A673 (cell line): Measurements from ENCODE around the gene CSPG5. TPM values are rescaled to one million over a fixed set of nuclear protein-coding genes. Genes with fewer than 3 reads are reported as not detected.

Experiments used
- BruUV-seq: library from RNA; stranded (reverse); fragments of 400-500 nt; replicated peaks from 2 replicates; lab custom pipeline; 2021; lab: Mats Ljungman, UMichigan
- CTCF ChIA-PET: fragments of 300-600 bp; sonication (Branson Sonifier 250); formaldehyde crosslinking; loops from one replicate; lab custom pipeline; 2022; ENCODE audit warnings: antibody characterized with exemption; lab: Charles Lee
- POLR2A ChIA-PET: fragments of 300-600 bp; sonication (Branson Sonifier 250); formaldehyde crosslinking; loops from one replicate; lab custom pipeline; 2022; ENCODE audit warnings: antibody characterized with exemption; ENCODE audit not compliant: low non-redundant PET; lab: Charles Lee
- DNase-seq: peaks from one replicate; pipeline ENCODE4 v3.0.0-alpha.2; 2015; ENCODE audit warnings: low spot score
- H3K27ac ChIP-seq: fragments of 200-600 bp; sonication (generic); 2 replicates; pipeline ENCODE4 v1.5.1; 2016; ENCODE audit warnings: mixed run types, low read depth, mild to moderate bottlenecking, mixed read lengths, antibody characterized with exemption, low read length; ENCODE audit not compliant: poor library complexity, severe bottlenecking
- H3K27me3 ChIP-seq: fragments of 200-600 bp; sonication (generic); replicated peaks from 2 replicates; pipeline ENCODE4 v1.6.1; 2017; ENCODE audit warnings: mixed run types, low read depth, mild to moderate bottlenecking, mixed read lengths, antibody characterized with exemption, low read length; ENCODE audit not compliant: insufficient read depth, poor library complexity
- H3K36me3 ChIP-seq: fragments of 200-600 bp; sonication (generic); 2 replicates; pipeline ENCODE4 v1.6.1; 2016; ENCODE audit warnings: mixed run types, mild to moderate bottlenecking, mixed read lengths, antibody characterized with exemption, low read length; ENCODE audit not compliant: insufficient read depth, poor library complexity, severe bottlenecking
- H3K4me1 ChIP-seq: fragments of 200-600 bp; sonication (generic); 2 replicates; pipeline ENCODE4 v1.6.1; 2017; ENCODE audit warnings: mixed run types, mild to moderate bottlenecking, mixed read lengths, antibody characterized with exemption, low read length; ENCODE audit not compliant: insufficient read depth, poor library complexity, severe bottlenecking
- H3K4me3 ChIP-seq: fragments of 200-600 bp; sonication (generic); 2 replicates; pipeline ENCODE4 v1.5.1; 2016; ENCODE audit warnings: low read depth, mixed run types, mild to moderate bottlenecking, mixed read lengths, low read length; ENCODE audit not compliant: poor library complexity, severe bottlenecking
- H3K9me3 ChIP-seq: fragments of 200-600 bp; sonication (generic); 2 replicates; pipeline ENCODE4 v1.6.1; 2016; ENCODE audit warnings: mixed run types, low read depth, mild to moderate bottlenecking, mixed read lengths, antibody characterized with exemption, low read length; ENCODE audit not compliant: poor library complexity, severe bottlenecking
- CTCF ChIP-seq: fragments of 300-800, 200-600 bp; sonication (generic); conservative IDR thresholded peaks from 2 replicates; pipeline ENCODE4 v1.5.1; 2017; ENCODE audit warnings: low read depth, mild to moderate bottlenecking, antibody characterized with exemption, low read length, moderate library complexity, mixed read lengths
- EZH2 ChIP-seq: fragments of 200-600 bp; sonication (generic); IDR thresholded peaks from 2 replicates; pipeline ENCODE4 v1.6.1; 2017; ENCODE audit warnings: borderline replicate concordance, low read depth, mild to moderate bottlenecking, mixed read lengths, antibody characterized with exemption, low read length; ENCODE audit not compliant: poor library complexity, severe bottlenecking
- intact Hi-C: fragments of 100-400 bp; cut with micrococcal nuclease; formaldehyde crosslinking; loops from one replicate; pipeline ENCODE4 v1.10.0; 2022; ENCODE audit not compliant: unreplicated experiment
- total RNA-seq: library from RNA; stranded (reverse); gene quantifications from 2 replicates; pipeline ENCODE4 v1.2.3, GENCODE V29; 2021

The CSPG5 gene
- total RNA-seq, 1 experiment from 2014 or later, result 21.7 TPM

DNA sequence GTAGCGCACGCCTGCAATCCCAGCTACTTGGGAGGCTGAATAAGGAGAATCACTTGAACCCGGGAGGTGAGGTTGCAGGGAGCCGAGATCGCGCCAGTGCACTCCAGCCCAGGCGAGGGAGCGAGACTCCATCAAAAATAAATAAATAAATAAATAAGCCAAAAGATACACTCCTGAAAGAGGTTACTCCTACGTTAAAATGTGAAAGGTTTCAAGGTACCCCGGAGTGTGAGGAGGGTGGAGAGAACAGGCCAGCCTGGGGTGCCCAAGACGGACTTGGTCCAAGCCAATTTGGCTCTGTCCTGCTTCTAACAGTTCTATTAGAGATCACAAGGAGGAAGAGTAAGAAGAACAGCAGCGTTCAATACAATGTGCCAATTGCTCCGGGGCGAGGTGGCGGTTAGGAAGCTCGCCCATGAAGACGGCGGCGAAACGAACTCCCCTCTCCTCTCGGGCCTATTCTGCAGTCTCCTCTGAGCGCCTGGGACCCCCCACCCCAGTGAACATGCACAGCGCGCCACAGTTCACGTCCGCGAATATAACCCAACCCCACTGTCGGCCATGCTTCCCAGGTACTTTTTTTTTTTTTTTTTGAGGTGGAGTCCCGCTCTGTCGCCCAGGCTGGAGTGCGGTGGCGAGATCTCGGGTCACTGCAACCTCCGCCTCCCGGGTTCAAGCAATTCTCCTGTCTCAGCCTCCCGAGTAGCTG, 66.1 kb downstream of the CSPG5 start:
- H3K36me3 ChIP-seq, result peaks cover 15% of the 10 kb centered on the region
- peak overlapping the region; percentile 68 for H3K4me3 ChIP-seq
- no peak for DNase-seq
- no peak for TF ChIP-seq EZH2
- no peak for TF ChIP-seq CTCF
- H3K27me3 ChIP-seq, result no peaks in the 10 kb centered on the region
- BruUV-seq, result TSS peak; percentile 51
- H3K27ac ChIP-seq, result peak overlapping the region; percentile 97
- H3K9me3 ChIP-seq, result no peaks in the 10 kb centered on the region
- H3K4me1 ChIP-seq, result peaks cover 16% of the 10 kb centered on the region
- ChIA-PET CTCF (no interaction called here), POLR2A (no interaction called here)
- intact Hi-C loops, result no loop called here

Other genes starting within 250 kb of the CSPG5 start
- gene PTPN23, start 197.8 kb downstream of the CSPG5 start, total RNA-seq, result 24.0 and 26.6 TPM in 2 replicates
- 43.4 and 48.2 TPM in 2 replicates for gene SCAP, start 102.9 kb downstream of the CSPG5 start, total RNA-seq
- gene ELP6, start 65.2 kb downstream of the CSPG5 start, total RNA-seq, result 46.2 and 53.5 TPM in 2 replicates
- 126 and 129 TPM in 2 replicates for gene SMARCC1, start 203.0 kb upstream of the CSPG5 start, total RNA-seq
- 80.2 and 84.5 TPM in 2 replicates for gene DHX30, start 224.3 kb upstream of the CSPG5 start, total RNA-seq